Right hindlimb (tissue), 1 donor: ENCODE measurements around the gene CDKAL1.
"Not testable (repeated sequence)": the region's sequence is repeated elsewhere in the genome, so short reads cannot be mapped to it uniquely, and the experiment has no call there.

Source experiments
- DNase-seq: peaks from one replicate; pipeline ENCODE4 v3.0.0-alpha.2; 2018

The CDKAL1 gene

GRCh38 chr6:20534295-20535262 is at the start of gene CDKAL1:
Gene CDKAL1 (plus strand): TSS chr6:20534457. CDS start chr6:20546351, 11,894 bp downstream.
- DNase-seq = peak; percentile 94

DNA sequence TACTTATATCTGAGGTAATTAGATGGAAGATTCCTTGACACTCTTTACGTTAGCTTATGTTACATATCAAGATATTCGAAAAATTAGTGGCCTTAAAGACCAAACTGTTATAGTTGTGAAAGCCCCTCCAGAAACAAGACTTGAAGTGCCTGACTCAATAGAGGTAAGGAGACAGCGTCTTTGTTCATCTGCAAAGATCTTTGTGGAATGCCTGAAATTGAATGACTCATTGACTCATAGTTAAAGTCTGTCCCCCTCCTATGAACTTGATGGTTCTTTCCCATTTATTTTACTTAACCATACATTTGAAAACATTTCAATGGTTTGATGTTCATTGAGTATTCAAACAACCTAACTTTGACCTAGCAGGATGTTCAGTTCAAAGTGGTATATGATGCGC is 47.6 kb upstream of the CDKAL1 start:
- no peak for DNase-seq

DNA sequence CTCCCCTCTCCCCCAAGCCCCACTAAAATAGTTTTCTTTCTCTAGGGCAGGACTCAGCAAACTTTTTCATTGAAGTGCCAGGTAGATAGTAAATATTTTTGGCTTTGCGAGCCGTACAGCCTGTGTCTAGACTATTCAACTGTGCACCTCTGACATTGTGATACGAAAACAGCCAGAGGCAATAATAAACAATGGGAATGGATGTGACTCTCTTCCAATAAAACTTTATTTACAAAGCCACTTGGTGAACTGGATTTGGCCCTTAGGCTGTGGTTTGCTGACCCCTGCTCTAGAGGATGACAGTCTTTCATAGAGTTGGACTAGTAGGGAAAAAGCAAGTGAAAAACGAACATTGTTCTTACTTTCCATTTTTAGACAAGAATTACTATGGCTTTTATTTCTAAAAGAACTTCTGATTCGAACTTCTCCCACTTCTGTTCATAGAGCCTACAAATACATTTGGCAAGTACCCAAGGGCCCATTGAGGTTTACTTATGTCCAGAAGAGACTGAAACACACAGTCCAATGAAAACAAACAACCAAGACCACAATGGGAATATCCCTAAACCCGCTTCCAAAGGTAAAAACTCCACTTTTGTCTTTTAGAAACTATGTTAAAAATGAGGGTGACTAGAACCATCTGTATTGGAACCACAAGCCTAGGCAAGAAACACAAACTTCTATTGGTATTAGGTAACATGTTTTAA is 46.4 kb upstream of the CDKAL1 start:
- DNase-seq = no peak

DNA sequence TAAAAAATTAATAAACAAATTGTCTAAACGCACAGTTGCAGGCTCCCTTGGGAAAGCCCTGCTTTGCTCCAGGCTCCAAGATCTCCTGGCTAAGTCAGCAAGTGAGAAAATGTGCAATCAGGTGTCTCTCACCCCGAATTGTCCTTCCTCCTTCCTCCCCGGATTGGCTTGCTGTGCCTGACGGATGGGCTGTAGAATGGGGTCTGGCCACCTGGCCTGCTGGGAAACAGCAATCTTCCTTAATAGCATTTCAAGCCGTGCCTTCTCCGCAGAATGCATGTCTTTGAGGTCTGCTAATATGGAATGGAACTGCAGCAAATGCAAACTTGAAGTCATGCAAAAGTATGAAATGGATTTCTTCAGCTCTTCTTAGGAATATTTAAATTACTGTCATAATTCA is 43.7 kb upstream of the CDKAL1 start:
- DNase-seq = no peak

GRCh38 chr6:20492099-20492498 is 42.2 kb upstream of the CDKAL1 start:
- no peak for DNase-seq

DNA sequence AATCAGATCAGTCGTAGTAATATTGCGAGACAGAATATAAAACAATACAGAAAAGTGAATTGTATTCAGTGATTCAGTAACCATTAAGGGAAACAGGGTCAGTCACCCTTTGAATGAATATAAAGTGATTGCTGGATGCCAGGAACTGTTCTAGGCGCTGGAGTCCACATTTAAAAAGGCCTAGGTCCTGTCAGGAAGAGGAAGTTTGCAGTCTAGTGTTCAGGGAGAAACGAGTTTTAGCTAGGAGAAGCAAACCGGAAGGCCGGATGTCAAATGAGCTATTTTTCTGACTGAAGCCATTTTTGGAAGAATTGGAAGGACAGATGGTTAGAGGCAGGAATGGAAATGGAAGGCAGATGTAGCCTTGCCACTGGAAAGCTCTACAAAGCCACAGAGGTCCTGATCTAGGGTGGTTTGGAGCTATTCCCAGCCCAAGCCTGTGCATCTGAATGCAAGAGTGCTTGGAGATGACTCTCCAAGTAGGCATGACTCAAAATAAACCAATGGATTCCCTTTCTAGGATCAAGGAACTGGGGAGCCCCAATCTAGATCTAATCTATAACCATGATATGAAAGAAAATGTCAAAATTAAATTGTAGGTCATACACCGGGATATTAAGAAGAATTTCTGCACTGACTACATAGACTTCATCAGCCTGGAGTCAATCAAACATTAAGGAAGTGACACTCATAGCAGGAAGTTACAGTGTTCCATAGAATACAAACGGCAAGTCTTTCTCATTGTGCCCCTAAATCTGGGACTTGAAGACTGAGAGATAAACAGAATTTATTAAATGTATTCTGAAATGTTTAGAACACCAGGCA is 36.8 kb upstream of the CDKAL1 start:
- no peak for DNase-seq

DNA sequence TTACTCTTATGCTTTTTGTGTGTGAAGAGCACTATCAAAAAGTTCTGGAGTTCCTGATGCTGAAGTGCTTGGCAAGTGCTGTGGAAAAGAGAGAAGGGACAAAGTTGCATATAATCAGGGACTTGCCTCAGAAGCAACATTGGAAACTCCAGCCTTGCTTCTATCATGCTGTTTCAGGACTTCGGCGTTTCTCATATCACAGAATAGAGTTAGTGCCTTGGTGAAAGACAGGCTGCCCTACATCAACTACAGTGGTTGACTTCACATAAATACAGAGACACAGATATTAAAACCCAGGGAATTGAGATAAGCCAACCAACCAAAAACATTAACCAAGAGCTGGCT is 36.2 kb upstream of the CDKAL1 start:
- DNase-seq = no peak

DNA sequence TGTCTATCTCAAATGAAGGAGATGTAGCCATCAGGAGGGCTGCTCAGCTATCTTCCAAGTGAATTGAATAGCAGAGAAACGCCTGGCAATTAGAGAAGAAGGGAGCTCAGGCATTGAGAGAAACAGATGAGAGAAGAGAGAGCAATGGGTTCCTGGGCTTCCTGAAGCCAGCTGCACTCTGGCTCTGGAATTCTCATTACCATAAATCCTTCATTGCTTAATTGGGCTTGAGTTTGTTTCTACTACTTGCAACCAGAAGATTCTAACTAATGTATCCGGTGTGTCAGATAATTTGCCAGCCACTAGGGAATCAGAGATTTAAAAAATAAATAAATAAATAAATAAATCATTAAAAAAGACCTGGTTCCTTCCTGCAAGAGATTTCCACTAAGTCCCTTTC is 25.0 kb upstream of the CDKAL1 start:
- no peak for DNase-seq

DNA sequence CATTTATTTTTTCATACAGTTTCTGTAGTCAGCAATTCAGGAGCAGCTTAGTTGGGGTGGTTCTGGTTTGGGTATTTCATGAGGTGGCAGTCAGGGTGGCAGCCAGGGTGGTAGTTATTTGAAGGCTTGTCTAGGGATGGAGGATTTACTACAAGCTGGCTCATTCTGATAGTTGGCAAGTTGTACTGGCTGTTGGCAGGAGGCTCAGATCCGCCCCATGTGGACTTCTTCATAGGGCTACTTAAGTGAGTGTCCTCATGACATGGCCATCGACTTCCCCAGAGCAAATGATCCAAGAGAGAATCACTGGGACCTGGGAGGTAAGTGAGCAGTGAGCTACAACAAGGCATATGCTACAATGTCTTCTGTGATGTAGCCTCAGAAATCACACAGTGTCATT is 22.4 kb upstream of the CDKAL1 start:
- no peak for DNase-seq

- not testable (repeated sequence) for DNase-seq
Measured at GRCh38 chr6:20525208-20525607, 9.0 kb upstream of the CDKAL1 start.

- DNase-seq = not testable (repeated sequence)
Measured at GRCh38 chr6:20529086-20529448, 5.2 kb upstream of the CDKAL1 start.

DNA sequence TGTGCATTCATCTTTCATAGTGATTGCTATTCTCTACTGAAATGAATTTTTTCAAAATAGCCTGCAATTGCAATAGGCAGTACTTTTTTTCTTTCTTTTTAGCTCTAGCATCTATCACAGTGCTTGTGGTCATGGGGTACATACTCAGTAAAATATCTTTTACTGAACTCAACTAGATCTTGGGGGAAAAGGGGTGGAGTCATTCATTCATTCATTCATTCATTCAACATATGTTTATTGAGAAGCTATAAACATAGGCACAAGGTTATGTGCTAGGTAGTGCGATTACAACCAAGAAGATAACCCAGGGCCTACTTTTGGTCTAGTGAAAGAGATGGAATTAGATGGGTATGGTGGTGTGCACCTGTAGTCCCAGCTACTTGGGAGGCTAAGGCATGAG is 1.4 kb upstream of the CDKAL1 start:
- DNase-seq = no peak

GRCh38 chr6:20533746-20534294 is 437 bp upstream of the CDKAL1 start:
- DNase-seq = no peak

DNA sequence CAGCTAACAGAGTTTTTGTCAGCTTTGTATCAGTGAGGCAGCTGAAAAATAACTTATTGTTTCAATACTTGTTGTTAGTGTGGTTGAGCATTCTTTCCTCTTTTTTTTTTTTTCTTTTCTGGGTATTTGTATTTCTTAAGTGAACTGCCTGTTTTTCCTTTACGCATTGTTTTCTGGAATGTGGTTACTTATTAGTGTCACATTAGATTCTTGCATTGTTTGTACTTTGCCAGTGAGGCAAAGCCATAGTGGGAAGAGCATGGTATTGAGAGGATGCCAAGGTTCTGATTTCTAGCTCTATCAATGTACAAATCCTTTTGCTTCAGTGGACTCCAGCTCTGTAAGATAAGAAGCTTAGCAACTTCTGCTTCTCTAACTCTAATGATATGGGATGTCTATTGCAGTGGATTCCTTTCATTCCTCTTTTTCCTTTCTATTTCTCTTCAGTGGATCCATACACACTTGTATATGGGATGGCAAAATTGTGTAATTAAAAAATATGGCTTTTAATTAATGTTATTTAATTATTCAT is 3.9 kb downstream of the CDKAL1 start:
- DNase-seq = no peak

DNA sequence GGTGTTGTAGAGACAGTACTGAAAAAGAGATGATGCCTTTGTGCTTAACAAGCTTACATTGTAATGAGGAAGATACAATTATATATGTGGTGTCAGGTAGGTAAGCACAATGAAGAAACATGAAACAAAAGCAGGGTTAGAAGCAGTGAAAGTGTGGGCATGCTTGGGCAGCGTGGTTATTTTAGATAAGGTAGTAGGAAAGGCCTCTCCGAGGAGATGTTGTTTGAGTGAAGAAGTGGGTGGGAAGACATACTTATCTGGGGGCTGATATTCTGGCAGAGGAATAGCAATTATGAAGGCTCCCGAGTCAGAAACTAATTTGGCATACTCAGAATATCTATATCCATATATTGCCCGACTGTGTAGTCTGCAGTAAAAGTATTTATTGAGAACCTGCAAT is 4.7 kb downstream of the CDKAL1 start:
- no peak for DNase-seq

DNA sequence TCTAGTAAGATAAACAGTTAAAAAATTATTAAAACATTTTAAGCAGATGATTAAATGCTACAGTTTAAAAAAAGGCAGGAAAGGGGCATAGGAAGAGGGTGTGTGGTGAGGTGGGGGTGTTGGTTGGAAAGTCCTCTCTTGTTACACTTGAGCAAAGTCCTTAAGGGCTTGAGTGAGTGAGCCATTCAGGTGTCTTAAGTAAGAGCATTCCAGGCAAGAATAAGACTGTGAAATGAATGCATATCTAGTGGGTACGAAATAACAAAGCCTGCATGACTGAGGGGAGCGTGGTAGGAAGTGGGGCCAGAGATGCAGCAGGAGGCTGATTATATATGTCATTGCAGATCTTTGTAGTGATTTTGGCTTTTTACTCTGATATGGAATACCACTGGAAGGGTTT is 5.1 kb downstream of the CDKAL1 start:
- no peak for DNase-seq

DNA sequence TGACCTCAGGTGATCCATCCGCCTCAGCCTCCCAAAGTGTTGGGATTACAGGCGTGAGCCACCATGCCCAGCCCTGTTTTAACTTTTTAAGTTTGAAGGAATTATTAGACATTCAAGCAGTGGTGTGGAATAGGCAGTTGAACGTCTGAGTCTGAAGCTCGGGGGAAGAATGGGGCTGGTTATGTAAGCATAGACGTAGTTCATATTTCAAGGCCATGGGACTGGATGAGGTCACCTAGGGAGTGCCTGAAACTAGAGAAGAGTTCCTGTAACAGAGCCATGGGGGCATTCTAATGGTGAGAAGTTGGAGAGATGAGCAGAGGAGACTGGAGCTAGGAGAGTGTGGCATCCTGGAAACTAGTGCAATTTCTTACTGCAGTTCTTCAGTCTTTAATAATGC is 6.4 kb downstream of the CDKAL1 start:
- no peak for DNase-seq

DNA sequence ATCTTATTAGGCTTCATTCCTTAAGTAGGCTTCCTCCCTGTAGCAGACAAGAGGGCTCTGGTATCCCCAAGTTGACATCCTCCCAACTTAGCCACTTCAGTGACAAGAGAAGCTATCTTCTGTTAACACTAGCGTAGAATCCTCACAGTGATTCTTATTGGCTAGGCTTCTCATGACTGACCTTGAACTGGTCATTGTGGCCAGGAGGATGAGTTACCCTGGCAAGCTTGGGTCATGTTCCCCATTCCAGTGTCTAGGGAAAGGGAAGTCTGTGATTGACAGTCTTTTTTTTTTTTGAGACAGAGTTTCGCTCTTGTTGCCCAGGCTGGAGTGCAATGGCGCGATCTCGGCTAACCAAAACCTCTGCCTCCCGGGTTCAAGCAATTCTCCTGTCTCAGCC is 7.1 kb downstream of the CDKAL1 start:
- no peak for DNase-seq

DNA sequence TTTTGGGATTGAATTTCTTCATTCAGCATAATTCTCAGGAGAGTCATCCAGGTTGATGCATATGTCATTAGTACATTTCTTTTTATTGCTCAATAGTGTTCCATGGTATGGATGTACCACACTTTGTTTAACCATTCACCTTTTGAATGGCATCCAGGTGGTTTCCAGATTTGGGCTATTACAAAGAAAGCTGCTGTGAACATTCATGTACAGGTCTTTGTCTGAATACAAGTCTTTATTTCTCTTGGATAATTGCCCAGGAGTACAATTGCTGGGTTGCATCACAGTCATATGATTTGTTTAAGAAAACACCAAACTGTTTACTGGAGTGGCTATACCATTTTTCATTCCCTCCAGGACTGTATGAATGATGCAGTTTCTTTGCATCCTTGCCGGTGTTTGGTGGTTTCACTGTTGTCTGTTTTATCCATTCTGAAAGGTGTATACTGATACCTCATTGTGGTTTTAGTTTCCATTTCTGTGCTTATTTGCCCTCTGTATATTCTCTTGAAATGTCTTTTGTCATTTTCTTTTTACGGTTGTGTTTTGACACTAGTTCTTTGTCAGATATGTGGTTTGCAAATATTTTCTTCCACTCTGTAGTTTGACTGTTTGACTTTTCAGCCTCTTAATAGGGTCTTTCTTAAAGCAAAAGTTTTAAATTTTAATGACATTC is 8.8 kb downstream of the CDKAL1 start:
- no peak for DNase-seq

DNA sequence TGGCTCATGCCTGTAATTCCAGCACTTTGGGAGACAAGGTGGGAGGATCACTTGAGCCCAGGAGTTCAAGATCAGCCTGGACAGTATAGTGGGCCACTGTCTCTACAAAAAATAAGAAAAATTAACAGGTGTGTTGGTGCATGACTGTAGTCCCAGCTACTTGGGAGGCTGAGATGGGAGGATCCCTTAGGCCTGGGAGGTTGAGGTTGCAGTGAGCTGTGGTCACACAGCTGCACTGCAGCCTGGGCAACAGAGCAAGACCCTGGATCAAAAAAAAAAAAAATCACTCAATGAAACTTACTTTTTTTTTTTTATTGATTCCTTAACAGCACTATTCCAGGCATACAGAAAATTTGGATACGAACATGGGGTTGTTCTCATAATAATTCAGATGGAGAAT is 14.0 kb downstream of the CDKAL1 start:
- DNase-seq = no peak

DNA sequence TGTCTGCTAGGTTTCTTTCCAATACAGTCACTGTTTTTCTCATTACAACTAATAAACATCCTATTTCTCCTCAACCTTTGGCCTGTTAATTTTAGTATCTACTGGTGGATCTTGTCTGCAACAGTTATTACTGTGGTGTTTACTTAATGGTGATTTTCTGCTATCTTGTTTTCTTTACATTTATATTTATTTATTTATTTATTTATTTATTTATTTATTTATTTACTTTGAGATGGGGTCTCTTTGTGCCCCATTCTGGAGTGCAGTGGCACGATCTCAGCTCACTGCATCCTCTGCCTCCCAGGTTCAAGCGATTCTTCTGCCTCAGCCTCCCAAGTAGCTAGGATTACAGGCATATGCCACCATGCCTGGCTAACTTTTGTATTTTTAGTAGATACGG is 15.1 kb downstream of the CDKAL1 start:
- not testable (repeated sequence) for DNase-seq

GRCh38 chr6:20554326-20554725 is 20.1 kb downstream of the CDKAL1 start:
- DNase-seq = no peak
